Measurements from ENCODE around the gene SLC6A9. TPM values are rescaled to one million over a fixed set of nuclear protein-coding genes. Genes with fewer than 3 reads are reported as not detected.

SLC6A9 gene
- total RNA-seq, 2 experiments from 2014 or later: 8.2 to 21.8 TPM

DNA sequence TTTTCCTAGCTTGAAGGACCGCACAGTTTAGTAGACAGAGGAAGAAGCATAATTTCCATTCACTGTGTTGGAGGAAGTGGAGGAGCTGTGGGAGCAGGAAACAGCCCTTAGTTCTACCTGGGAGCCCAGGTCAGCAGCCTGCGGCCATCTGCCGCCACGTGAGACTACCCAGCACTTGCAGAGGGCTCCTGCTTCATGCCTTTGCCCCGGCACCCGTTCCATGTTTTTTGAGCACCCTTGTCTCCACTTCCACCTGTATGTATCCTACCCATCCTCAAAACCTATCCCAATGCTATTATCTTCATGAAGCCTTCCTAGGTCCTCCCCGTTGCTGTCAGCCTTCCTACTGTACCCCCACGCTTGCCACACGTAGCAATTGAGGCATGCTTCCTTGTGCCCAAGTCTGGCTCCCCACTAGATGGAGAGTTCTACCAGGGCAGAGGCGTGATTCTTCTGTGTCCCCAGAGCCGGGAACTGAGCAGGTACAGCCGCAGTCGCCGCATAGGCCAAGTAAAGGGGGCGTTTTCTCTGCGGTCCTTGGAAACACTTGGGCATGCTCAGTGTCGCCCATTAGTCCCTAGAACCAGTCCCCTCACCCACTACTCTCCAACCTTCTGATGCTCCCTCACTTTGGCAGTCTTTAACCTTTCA lies 1.9 kb downstream of the SLC6A9 start:
- H3K9me3 ChIP-seq (ENCODE audit: low read length): no peaks in the 10 kb centered on the region
- TF ChIP-seq EZH2phosphoT487 (IDR thresholded peaks at IDR 0.05; ENCODE audit: borderline replicate concordance, low read depth, low read length): no peak
- TF ChIP-seq, protein P1, sequence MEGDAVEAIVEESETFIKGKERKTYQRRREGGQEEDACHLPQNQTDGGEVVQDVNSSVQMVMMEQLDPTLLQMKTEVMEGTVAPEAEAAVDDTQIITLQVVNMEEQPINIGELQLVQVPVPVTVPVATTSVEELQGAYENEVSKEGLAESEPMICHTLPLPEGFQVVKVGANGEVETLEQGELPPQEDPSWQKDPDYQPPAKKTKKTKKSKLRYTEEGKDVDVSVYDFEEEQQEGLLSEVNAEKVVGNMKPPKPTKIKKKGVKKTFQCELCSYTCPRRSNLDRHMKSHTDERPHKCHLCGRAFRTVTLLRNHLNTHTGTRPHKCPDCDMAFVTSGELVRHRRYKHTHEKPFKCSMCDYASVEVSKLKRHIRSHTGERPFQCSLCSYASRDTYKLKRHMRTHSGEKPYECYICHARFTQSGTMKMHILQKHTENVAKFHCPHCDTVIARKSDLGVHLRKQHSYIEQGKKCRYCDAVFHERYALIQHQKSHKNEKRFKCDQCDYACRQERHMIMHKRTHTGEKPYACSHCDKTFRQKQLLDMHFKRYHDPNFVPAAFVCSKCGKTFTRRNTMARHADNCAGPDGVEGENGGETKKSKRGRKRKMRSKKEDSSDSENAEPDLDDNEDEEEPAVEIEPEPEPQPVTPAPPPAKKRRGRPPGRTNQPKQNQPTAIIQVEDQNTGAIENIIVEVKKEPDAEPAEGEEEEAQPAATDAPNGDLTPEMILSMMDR (conservative IDR thresholded peaks at IDR 0.05; ENCODE audit: low read length): no peak
- BruUV-seq (replicated peaks): TSS peak; percentile 43
- no peak for DNase-seq (ENCODE audit: low spot score)
- no peaks in the 10 kb centered on the region for H3K36me3 ChIP-seq (ENCODE audit: insufficient read depth, low read length)
- peaks cover 61% of the 10 kb centered on the region for H3K4me1 ChIP-seq (ENCODE audit: insufficient read depth, low read length, poor library complexity, severe bottlenecking)
- peak overlapping the region; percentile 98 for H3K4me3 ChIP-seq (ENCODE audit: low read depth, low read length, poor library complexity, severe bottlenecking)
- no peaks in the 10 kb centered on the region for H4K20me1 ChIP-seq (ENCODE audit: insufficient read depth, low read length)
- intact Hi-C loops (cut with micrococcal nuclease; ENCODE audit: unreplicated experiment): no loop called here
- POLR2A ChIA-PET: interaction anchor here (0.6 to 0.8 kb wide), 2 partner anchors 18 to 804 kb away, joined by 3 read pairs; no protein-coding TSS in a partner anchor
- CTCF ChIA-PET (ENCODE audit: unreplicated experiment): no interaction called here
- peak overlapping the region; percentile 98 for H3K4me2 ChIP-seq (ENCODE audit: low read length)
- H3K27ac ChIP-seq (ENCODE audit: low read depth, low read length, poor library complexity, severe bottlenecking): peak overlapping the region; percentile 86
- peak overlapping the region; percentile 61 for H2AFZ ChIP-seq (ENCODE audit: low read length)
- H3K79me2 ChIP-seq (ENCODE audit: insufficient read depth, low read depth, low read length): no peaks in the 10 kb centered on the region
- H3K9me2 ChIP-seq (ENCODE audit: insufficient read depth, low read length): no peaks in the 10 kb centered on the region

DNA sequence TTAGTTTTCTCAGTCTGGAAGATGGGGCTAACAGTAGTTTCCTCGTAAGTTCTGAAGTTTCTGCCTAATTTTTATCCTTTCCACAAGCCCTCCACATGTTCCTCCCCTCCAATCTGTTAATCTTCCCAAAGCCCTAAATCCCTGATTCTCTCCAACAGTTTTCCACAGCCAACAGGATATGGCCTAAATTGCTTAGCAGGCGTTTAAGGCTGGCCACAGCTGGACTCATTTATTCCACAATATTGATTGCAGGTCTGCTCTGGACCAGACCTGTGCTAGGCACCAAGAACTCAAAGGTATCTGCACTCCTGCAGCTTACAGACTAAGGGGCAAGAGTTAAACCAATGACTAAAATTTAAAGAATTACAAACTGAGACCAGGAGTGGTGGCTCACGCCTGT lies 3.9 kb downstream of the SLC6A9 start:
- TF ChIP-seq, protein P1 (conservative IDR thresholded peaks at IDR 0.05; ENCODE audit: low read length): no peak
- no peak for TF ChIP-seq EZH2phosphoT487 (IDR thresholded peaks at IDR 0.05; ENCODE audit: borderline replicate concordance, low read depth, low read length)
- H3K9me3 ChIP-seq (ENCODE audit: low read length): no peaks in the 10 kb centered on the region
- CTCF ChIA-PET (ENCODE audit: unreplicated experiment): no interaction called here
- H3K4me1 ChIP-seq (ENCODE audit: insufficient read depth, low read length, poor library complexity, severe bottlenecking): peaks cover 55% of the 10 kb centered on the region
- DNase-seq (ENCODE audit: low spot score): no peak
- POLR2A ChIA-PET: no interaction called here
- no peaks in the 10 kb centered on the region for H3K36me3 ChIP-seq (ENCODE audit: insufficient read depth, low read length)
- intact Hi-C loops (cut with micrococcal nuclease; ENCODE audit: unreplicated experiment): no loop called here
- no TSS peak for BruUV-seq (replicated peaks)
- no peak overlapping the region for H3K4me3 ChIP-seq (ENCODE audit: low read depth, low read length, poor library complexity, severe bottlenecking)
- no peak overlapping the region for H3K4me2 ChIP-seq (ENCODE audit: low read length)
- H3K79me2 ChIP-seq (ENCODE audit: insufficient read depth, low read depth, low read length): no peaks in the 10 kb centered on the region
- H3K9me2 ChIP-seq (ENCODE audit: insufficient read depth, low read length): no peaks in the 10 kb centered on the region
- no peak overlapping the region for H3K27ac ChIP-seq (ENCODE audit: low read depth, low read length, poor library complexity, severe bottlenecking)
- H4K20me1 ChIP-seq (ENCODE audit: insufficient read depth, low read length): no peaks in the 10 kb centered on the region
- H2AFZ ChIP-seq (ENCODE audit: low read length): no peak overlapping the region

DNA sequence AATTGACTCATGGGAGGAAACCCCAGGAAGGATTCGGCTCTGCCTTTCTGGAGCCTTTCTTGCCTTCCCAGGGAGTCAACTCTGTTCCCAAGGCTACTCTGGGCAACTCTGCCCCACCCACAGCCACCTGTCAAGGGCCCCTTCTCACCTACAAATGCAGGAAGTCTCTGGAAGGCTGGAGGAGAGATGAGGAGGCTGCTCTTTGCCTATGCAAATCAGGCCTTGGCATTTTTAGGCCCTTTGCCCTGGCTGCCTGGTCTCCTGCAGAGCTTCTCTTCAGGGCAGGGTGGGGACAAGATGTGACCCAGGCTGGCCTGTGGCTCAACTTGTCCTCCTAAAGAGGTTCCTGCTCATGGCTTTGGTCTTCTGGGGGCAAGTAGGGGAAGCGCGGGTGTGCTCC lies 5.4 kb downstream of the SLC6A9 start:
- Histone ChIP-seq H3K4me3 (ENCODE audit: low read depth, low read length, poor library complexity, severe bottlenecking) (peak overlapping the region; percentile 17), H4K20me1 (ENCODE audit: insufficient read depth, low read length) (no peaks in the 10 kb centered on the region), H3K36me3 (ENCODE audit: insufficient read depth, low read length) (no peaks in the 10 kb centered on the region), H3K79me2 (ENCODE audit: insufficient read depth, low read depth, low read length) (no peaks in the 10 kb centered on the region), H3K4me2 (ENCODE audit: low read length) (peak overlapping the region; percentile 69), H3K27ac (ENCODE audit: low read depth, low read length, poor library complexity, severe bottlenecking) (peak overlapping the region; percentile 39), H2AFZ (ENCODE audit: low read length) (peak overlapping the region; percentile 41; the same call in 1 of the 2 replicates), H3K9me2 (ENCODE audit: insufficient read depth, low read length) (no peaks in the 10 kb centered on the region), H3K9me3 (ENCODE audit: low read length) (no peaks in the 10 kb centered on the region), H3K4me1 (ENCODE audit: insufficient read depth, low read length, poor library complexity, severe bottlenecking) (peaks cover 44% of the 10 kb centered on the region)
- peak; percentile 57 for DNase-seq (ENCODE audit: low spot score)
- no TSS peak for BruUV-seq (replicated peaks)
- POLR2A ChIA-PET: interaction anchor here (0.7 kb wide), 2 partner anchors 14 to 326 kb away, joined by 6 read pairs; no protein-coding TSS in a partner anchor
- intact Hi-C loops (cut with micrococcal nuclease; ENCODE audit: unreplicated experiment): no loop called here
- CTCF ChIA-PET (ENCODE audit: unreplicated experiment): interaction anchor here (0.8 kb wide), 1 partner anchor 10 kb away, joined by 3 read pairs; no protein-coding TSS in a partner anchor
- no peak for TF ChIP-seq EZH2phosphoT487 (IDR thresholded peaks at IDR 0.05; ENCODE audit: borderline replicate concordance, low read depth, low read length)
- TF ChIP-seq, protein P1 (conservative IDR thresholded peaks at IDR 0.05; ENCODE audit: low read length): no peak
